Fibroblast of skin of left biceps (primary cell): ENCODE results near the gene CHD1L.
"Not testable (repeated sequence)": the region's sequence is repeated elsewhere in the genome, so short reads cannot be mapped to it uniquely, and the experiment has no call there.

Source experiments
- DNase-seq, 2 experiments: peaks; one replicate each; pipeline ENCODE4 v3.0.0-alpha.2; 2013; ENCODE audit warnings: low read depth in 2 of 2

Gene CHD1L

GRCh38 chr1:147242449-147243227 is at the start of gene CHD1L:
CHD1L (plus strand) TSS chr1:147242684; CDS start chr1:147242704, 20 bp downstream.
- peak; percentile 78 to 80 for DNase-seq

- not testable (repeated sequence) for DNase-seq
These were observed 45.2 kb upstream of the CHD1L start for GRCh38 chr1:147197324-147197723.

GRCh38 chr1:147201276-147201675 is 41.2 kb upstream of the CHD1L start:
- DNase-seq: no peak

- no peak for DNase-seq
These were observed 40.7 kb upstream of the CHD1L start for GRCh38 chr1:147201786-147202185.

- DNase-seq: no peak
These were observed 39.9 kb upstream of the CHD1L start for GRCh38 chr1:147202576-147202975.

GRCh38 chr1:147204080-147204479 is 38.4 kb upstream of the CHD1L start:
- no peak for DNase-seq

GRCh38 chr1:147207192-147207591 is 35.3 kb upstream of the CHD1L start:
- DNase-seq: no peak

GRCh38 chr1:147208619-147209018 is 33.9 kb upstream of the CHD1L start:
- DNase-seq: no peak

- DNase-seq: no peak
These were observed 32.4 kb upstream of the CHD1L start for GRCh38 chr1:147209825-147210821.

- no peak for DNase-seq
These were observed 31.5 kb upstream of the CHD1L start for GRCh38 chr1:147210987-147211386.

- DNase-seq: no peak
These were observed 30.9 kb upstream of the CHD1L start for GRCh38 chr1:147211577-147211976.

- no peak for DNase-seq
These were observed 29.2 kb upstream of the CHD1L start for GRCh38 chr1:147213271-147213670.

- no peak for DNase-seq
These were observed 28.2 kb upstream of the CHD1L start for GRCh38 chr1:147214325-147214724.

- DNase-seq: no peak
These were observed 27.5 kb upstream of the CHD1L start for GRCh38 chr1:147214842-147215539.

GRCh38 chr1:147215540-147215916 is 27.0 kb upstream of the CHD1L start:
- no peak for DNase-seq

GRCh38 chr1:147216124-147216523 is 26.4 kb upstream of the CHD1L start:
- DNase-seq: no peak

GRCh38 chr1:147217141-147217540 is 25.3 kb upstream of the CHD1L start:
- DNase-seq: no peak

- DNase-seq: no peak
These were observed 23.9 kb upstream of the CHD1L start for GRCh38 chr1:147218606-147219005.

- DNase-seq: no peak
These were observed 18.5 kb upstream of the CHD1L start for GRCh38 chr1:147223740-147224615.

- DNase-seq: peak in 1 of 2 experiments; percentile 16
These were observed 17.2 kb upstream of the CHD1L start, which contains the start of gene FMO5 for GRCh38 chr1:147225193-147225730. FMO5 (minus strand) TSS chr1:147225339; CDS start chr1:147225029, 310 bp downstream.

GRCh38 chr1:147231032-147231431 is 11.5 kb upstream of the CHD1L start:
- not testable (repeated sequence) for DNase-seq
